ENCODE measurements around the gene RAPGEFL1.
"Not testable (repeated sequence)": the region's sequence is repeated elsewhere in the genome, so short reads cannot be mapped to it uniquely, and the experiment has no call there.

RAPGEFL1 gene

GRCh38 chr17:40230670-40231069, 53.4 kb downstream of the RAPGEFL1 start:
- DNase-seq (ENCODE audit: extremely low read depth, insufficient read length) = no peak
- no peak overlapping the region for H3K4me3 ChIP-seq (replicated peaks; ENCODE audit: low read depth, low read length)
- H3K36me3 ChIP-seq (ENCODE audit: control insufficient read depth, insufficient read depth, low read length) = peaks cover 1% of the 10 kb centered on the region
- TF ChIP-seq CTCF (IDR thresholded peaks at IDR 0.05; ENCODE audit: insufficient read depth, low read length, poor library complexity, severe bottlenecking) = no peak
- no peaks in the 10 kb centered on the region for H3K27me3 ChIP-seq (replicated peaks; ENCODE audit: control insufficient read depth, insufficient read depth, low read length)

GRCh38 chr17:40231928-40232327, 54.7 kb downstream of the RAPGEFL1 start:
- not testable (repeated sequence) for H3K36me3 ChIP-seq (ENCODE audit: control insufficient read depth, insufficient read depth, low read length); DNase-seq (ENCODE audit: extremely low read depth, insufficient read length); H3K4me3 ChIP-seq (replicated peaks; ENCODE audit: low read depth, low read length); H3K27me3 ChIP-seq (replicated peaks; ENCODE audit: control insufficient read depth, insufficient read depth, low read length)

- TF ChIP-seq CTCF (IDR thresholded peaks at IDR 0.05; ENCODE audit: insufficient read depth, low read length, poor library complexity, severe bottlenecking) = no peak
- H3K4me3 ChIP-seq (replicated peaks; ENCODE audit: low read depth, low read length) = no peak overlapping the region
- no peak for DNase-seq (ENCODE audit: extremely low read depth, insufficient read length)
These were observed 64.1 kb downstream of the RAPGEFL1 start for GRCh38 chr17:40241252-40241834.

GRCh38 chr17:40242774-40243173, 65.5 kb downstream of the RAPGEFL1 start:
- H3K4me3 ChIP-seq (replicated peaks; ENCODE audit: low read depth, low read length) = no peak overlapping the region
- TF ChIP-seq CTCF (IDR thresholded peaks at IDR 0.05; ENCODE audit: insufficient read depth, low read length, poor library complexity, severe bottlenecking) = no peak
- H3K36me3 ChIP-seq (ENCODE audit: control insufficient read depth, insufficient read depth, low read length) = no peaks in the 10 kb centered on the region
- no peaks in the 10 kb centered on the region for H3K27me3 ChIP-seq (replicated peaks; ENCODE audit: control insufficient read depth, insufficient read depth, low read length)
- DNase-seq (ENCODE audit: extremely low read depth, insufficient read length) = no peak

More at GRCh38 chr17:40241252-40241834, 64.1 kb downstream of the RAPGEFL1 start:
- Histone ChIP-seq H3K36me3 (ENCODE audit: control insufficient read depth, insufficient read depth, low read length) (no peaks in the 10 kb centered on the region), H3K27me3 (replicated peaks; ENCODE audit: control insufficient read depth, insufficient read depth, low read length) (no peaks in the 10 kb centered on the region)

GRCh38 chr17:40243761-40244160, 66.5 kb downstream of the RAPGEFL1 start:
- no peak for TF ChIP-seq CTCF (IDR thresholded peaks at IDR 0.05; ENCODE audit: insufficient read depth, low read length, poor library complexity, severe bottlenecking)
- no peak overlapping the region for H3K4me3 ChIP-seq (replicated peaks; ENCODE audit: low read depth, low read length)
- no peak for DNase-seq (ENCODE audit: extremely low read depth, insufficient read length)
- no peaks in the 10 kb centered on the region for H3K27me3 ChIP-seq (replicated peaks; ENCODE audit: control insufficient read depth, insufficient read depth, low read length)
- no peaks in the 10 kb centered on the region for H3K36me3 ChIP-seq (ENCODE audit: control insufficient read depth, insufficient read depth, low read length)

GRCh38 chr17:40244255-40244654, 67.0 kb downstream of the RAPGEFL1 start:
- Histone ChIP-seq H3K36me3 (ENCODE audit: control insufficient read depth, insufficient read depth, low read length) (no peaks in the 10 kb centered on the region), H3K27me3 (replicated peaks; ENCODE audit: control insufficient read depth, insufficient read depth, low read length) (no peaks in the 10 kb centered on the region), H3K4me3 (replicated peaks; ENCODE audit: low read depth, low read length) (no peak overlapping the region)
- no peak for DNase-seq (ENCODE audit: extremely low read depth, insufficient read length)
- no peak for TF ChIP-seq CTCF (IDR thresholded peaks at IDR 0.05; ENCODE audit: insufficient read depth, low read length, poor library complexity, severe bottlenecking)
